ENCODE results near the gene SNX13.

The SNX13 gene

GRCh38 chr7:17943006-17943405, 2.7 kb upstream of the SNX13 start:
- no peak for DNase-seq

- DNase-seq: no peak
Observed at GRCh38 chr7:17942231-17942630, 1.9 kb upstream of the SNX13 start.

GRCh38 chr7:17940951-17941431, 697 bp upstream of the SNX13 start:
- no peak for DNase-seq

GRCh38 chr7:17939606-17940301, 540 bp downstream of the SNX13 start:
- peak; percentile 67 for DNase-seq

- DNase-seq: no peak
Observed at GRCh38 chr7:17939211-17939605, 1.1 kb downstream of the SNX13 start.

- DNase-seq: no peak
Observed at GRCh38 chr7:17937506-17938120, 2.7 kb downstream of the SNX13 start.

- no peak for DNase-seq
Observed at GRCh38 chr7:17936321-17936720, 4.0 kb downstream of the SNX13 start.

GRCh38 chr7:17934612-17935240, 5.6 kb downstream of the SNX13 start:
- no peak for DNase-seq

GRCh38 chr7:17934094-17934493, 6.2 kb downstream of the SNX13 start:
- DNase-seq: no peak

- DNase-seq: no peak
Observed at GRCh38 chr7:17932770-17933169, 7.5 kb downstream of the SNX13 start.

GRCh38 chr7:17931069-17931468, 9.2 kb downstream of the SNX13 start:
- no peak for DNase-seq

GRCh38 chr7:17930546-17930945, 9.7 kb downstream of the SNX13 start:
- DNase-seq: no peak

GRCh38 chr7:17929647-17930395, 10.5 kb downstream of the SNX13 start:
- no peak for DNase-seq

GRCh38 chr7:17928055-17928454, 12.2 kb downstream of the SNX13 start:
- DNase-seq: no peak

GRCh38 chr7:17921857-17922416, 18.4 kb downstream of the SNX13 start:
- DNase-seq: no peak

GRCh38 chr7:17917842-17918241, 22.5 kb downstream of the SNX13 start:
- no peak for DNase-seq

- no peak for DNase-seq
Observed at GRCh38 chr7:17916786-17917185, 23.5 kb downstream of the SNX13 start.

- DNase-seq: no peak
Observed at GRCh38 chr7:17915796-17916195, 24.5 kb downstream of the SNX13 start.

GRCh38 chr7:17915168-17915567, 25.1 kb downstream of the SNX13 start:
- no peak for DNase-seq

GRCh38 chr7:17913250-17913649, 27.0 kb downstream of the SNX13 start:
- no peak for DNase-seq

GRCh38 chr7:17912536-17913235, 27.6 kb downstream of the SNX13 start:
- DNase-seq: no peak

- DNase-seq: no peak
Observed at GRCh38 chr7:17912050-17912449, 28.2 kb downstream of the SNX13 start.
